ENCODE results near the gene SLC15A1.
"Not testable (repeated sequence)": the region's sequence is repeated elsewhere in the genome, so short reads cannot be mapped to it uniquely, and the experiment has no call there.

SLC15A1 gene

DNA sequence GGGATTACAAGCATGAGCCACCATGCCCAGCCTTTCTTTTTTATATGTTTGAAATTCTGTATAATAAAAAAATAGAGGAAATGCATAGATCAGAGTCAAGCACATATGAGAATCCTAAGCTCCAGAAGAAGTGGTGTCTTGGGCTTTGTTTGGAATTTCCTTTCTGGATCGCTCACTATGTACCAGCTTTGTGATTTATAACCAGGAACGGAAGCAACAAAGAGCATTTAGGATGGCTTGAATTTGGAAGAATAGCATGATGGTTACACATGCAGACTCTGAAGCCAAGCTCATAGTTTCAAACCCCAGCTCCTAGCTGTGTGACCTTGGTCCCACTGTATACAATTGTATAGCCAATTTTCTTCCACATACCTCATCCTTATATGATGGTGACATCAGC lies 28.0 kb upstream of the SLC15A1 start:
- DNase-seq: no peak

DNA sequence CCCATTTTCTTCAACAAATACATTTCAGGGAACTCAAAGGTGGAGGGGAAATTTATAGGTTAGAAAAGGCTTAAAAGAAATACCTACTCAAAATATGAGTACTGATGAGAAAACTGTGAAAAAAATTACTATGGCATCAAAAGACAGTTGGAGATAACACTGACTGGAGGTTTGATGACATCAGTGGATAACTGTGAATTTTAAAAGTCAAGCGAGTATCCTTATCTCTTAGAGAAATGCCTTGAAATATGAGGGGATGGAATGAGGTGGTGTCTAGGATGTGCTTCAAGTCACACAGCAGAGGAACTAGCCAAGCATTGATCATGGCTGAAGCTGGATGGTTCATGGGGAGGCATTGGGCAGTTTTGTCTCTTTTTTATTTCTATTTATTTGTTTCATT lies 27.2 kb upstream of the SLC15A1 start:
- no peak for DNase-seq

DNA sequence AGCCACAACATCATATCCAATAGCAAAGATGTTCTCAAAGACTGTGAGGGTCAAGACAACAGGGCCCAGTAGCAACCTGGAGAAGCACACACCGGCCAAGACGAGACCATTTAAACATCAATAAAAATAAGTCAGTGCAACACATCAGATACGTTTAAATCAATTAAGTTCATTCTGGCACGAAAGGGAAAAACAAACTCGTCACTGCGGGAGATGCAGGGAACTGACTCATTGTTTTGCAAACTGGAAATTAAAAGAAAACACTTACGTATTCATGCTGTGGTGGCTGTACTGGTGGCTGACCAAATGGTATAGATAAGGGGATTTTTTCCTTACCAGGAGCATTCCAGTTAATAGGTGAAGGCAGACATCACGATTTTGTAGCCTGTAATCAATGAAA lies 26.3 kb upstream of the SLC15A1 start:
- no peak for DNase-seq

DNA sequence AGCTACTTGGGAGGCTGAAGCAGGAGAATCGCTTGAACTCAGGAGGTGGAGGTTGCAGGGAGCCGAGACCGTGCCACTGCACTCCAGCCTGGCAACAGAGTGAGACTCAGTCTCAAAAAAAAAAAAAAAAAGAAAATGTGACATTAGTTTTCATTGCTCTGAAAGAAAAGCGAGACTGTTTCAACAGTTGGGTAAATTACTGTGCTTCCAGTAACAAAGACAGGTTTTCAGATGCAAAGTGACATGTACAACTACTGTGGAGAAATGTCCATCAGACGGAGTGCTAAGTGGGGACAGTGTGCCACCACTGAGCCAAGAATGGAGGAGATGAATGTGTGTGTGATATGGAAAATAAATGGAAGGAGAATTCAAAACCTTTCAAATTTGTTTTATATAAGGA lies 24.2 kb upstream of the SLC15A1 start:
- DNase-seq: no peak

DNA sequence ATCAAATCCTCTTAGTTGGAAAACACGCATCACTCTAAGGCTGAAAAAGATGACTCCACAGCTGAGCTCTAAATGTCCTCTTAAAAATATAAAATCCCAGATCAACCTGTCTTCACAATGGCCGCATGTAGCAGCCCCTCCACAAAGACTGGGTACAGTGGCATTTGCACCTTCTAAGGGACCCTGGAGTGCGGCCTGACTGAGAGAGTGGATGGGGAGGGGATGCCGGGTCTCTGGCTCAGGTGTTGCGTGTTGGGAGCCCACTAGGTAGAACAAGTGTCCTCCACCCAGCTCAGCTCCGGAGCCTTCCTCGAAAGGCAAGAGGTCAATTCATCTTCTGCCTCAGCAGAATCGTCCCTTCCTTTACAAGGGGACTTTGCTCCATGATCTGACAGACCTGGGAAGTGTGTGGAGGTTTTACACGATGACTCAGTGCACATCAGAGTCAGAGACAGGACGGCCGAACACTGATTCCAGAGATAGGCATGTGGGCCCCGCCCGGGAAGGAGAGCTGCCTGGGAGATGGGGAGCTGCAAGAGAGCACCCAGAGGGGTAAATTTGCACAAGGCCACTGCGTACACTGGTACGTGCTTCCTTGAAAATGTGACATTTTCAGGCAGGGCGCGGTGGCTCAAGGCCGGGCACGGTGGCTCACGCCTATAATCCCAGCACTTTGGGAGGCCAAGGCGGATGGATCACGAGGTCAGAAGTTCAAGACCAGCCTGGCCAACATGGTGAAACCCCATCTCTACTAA lies 23.5 kb upstream of the SLC15A1 start:
- DNase-seq: no peak

DNA sequence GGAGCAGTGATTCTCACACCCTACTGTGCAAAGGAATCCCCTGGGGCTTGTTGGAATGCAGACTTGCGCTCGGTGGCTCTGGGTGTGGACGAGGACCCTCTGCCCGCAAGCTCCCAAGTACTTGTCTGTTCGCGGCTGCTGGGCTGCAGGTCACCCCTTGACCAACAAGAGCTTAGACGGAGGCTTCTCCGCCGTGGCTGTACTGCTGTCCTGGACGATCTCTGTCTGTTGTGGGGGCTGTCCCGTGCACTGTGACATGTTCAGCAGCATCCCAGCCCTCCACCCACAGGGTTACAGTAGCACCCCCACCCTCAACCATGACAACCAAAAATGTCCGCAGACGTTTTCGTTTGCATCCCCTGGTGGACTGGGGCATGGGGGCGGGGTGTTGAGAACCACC lies 22.9 kb upstream of the SLC15A1 start:
- DNase-seq: no peak

DNA sequence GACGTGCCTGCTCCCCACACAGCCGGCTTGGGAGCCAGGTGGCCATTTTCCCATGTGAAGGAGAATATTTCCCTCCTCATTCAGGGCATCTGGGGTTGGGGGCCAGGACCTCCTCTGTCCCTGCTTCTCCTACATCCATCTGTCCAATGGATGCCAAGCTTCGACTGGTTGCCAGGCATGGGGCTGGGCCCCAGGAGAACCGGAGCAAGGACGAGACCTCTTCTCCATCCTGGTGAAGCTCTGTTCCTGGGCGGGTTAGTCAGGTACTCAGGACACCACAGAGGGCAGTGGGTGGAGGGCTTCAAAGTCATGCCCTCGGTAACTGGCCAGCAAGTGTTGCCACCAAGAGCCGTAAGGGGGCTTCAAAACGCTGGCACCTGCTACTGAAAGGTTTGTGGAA lies 22.3 kb upstream of the SLC15A1 start:
- DNase-seq: no peak

DNA sequence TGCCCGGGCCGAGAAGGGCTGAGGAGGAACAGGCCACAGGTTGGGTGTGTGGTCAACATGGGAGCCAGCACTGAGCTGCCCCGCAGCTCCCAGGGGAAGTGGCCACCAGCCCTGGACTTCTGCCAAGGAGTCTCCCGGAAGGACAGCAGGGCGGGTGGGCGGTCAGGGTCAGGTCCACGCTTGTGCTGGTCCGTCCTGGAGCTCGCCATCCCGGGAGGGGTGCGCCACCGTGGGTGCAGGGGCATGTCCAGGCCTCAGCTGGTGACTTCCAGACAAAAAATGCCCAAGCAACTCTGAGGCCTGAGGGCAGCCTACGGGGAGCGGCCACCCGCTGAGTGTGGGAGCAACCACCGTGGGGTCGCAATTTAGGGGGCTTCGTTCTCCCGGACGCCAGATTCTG lies 21.4 kb upstream of the SLC15A1 start:
- no peak for DNase-seq

DNA sequence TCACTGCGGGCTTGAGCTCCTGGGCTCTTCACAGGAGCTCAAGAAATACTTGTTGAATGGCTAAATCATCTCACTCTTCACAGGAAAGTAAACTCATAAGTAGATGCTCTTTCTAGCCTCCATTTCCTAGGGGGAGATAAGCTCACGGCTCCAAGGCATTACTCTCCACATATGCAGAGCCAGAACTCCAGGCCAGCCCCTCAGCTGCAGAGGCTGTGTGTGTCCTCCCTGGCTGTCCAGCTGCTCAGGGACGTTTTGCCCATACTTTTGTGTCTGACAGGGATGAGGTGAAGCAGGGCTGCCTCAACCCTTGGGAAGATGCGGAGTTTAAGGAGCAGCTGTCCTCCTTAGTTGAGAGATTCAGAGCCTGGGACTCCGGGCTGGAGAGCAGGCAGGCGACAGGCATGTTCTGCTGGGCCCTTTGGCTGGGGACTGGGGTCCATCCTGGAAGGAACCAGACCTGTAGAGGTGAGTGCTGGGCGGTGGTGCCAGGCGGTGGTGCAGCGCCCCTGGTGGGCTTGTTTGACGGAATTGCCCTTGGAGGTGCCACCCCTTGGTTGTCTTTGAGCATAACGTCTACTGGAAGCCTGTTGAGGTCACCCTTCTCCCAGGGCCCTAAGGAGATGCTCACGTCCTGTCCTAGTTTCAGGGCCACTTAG lies 20.5 kb upstream of the SLC15A1 start:
- no peak for DNase-seq

DNA sequence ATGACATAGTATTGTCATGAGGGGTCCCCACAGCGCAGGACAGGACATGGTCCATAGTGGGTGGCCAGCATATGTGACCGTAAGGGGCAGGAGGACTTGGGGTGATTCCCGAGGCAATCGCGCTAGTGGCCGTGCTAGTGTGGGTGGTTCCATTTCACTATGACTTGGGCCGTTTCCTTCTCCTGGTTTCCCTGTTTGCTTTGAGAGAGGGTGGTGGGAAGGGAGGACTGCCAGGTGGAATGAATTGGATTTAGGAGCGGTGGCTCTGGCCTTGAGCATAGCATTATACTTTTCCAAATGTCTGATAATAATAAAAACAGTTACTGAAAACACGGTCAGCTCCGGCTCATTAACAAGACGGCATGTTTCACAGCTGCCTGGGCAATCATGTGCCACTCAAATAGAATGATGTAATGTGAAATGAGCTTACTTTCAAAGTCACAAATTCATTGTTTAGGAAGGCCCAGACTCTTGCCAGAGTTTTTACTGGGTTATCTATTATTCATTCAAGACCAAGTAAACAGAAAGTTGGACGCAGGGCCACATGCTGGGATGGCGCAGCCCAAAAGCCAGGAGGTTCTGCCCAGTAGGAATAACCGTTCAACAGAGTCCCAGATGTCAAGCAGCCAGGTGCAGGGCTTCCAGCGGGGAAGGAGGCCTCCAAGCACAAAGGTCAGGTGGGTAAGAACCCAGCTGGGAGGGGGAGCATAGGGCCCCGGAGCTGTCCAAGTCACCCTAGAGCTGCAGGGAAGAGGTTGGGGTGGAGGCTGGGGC lies 19.6 kb upstream of the SLC15A1 start:
- no peak for DNase-seq

DNA sequence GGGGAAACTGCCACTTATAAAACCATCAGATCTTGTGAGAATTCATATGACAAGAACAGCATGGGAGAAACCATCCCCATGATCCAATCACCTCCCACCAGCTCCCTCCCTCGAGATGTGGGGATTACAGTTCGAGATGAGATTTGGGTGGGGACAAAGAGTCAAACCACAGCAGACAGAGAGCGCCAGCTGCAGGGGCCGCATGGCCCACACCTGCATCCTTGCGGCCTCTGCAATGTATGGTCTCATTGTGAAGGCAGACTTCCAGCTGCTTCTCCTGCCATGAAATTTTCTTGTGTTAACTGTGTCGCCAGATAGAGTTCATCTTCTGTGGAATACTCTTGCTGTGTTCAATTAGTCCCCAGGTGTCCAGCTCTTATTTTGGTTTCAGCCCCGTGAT lies 17.3 kb upstream of the SLC15A1 start:
- no peak for DNase-seq

DNA sequence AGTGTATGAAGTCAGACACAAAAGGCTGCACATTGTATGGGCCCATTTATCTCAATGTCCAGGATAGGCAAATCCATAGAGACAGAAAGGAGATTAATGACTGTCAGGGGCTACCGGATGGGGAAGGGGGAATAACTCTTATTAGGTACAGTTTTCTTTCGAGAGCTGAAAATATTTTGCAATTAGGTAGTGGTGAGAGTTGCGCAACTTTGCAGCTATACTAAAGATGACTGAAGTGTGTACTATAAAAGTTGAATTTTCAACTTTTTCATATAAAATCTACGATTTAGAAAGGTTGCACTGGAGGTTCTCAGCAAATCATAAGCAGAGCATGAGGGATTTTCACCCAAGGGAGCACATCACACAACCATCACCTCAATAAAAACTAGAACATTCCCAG lies 16.1 kb upstream of the SLC15A1 start:
- DNase-seq: no peak

DNA sequence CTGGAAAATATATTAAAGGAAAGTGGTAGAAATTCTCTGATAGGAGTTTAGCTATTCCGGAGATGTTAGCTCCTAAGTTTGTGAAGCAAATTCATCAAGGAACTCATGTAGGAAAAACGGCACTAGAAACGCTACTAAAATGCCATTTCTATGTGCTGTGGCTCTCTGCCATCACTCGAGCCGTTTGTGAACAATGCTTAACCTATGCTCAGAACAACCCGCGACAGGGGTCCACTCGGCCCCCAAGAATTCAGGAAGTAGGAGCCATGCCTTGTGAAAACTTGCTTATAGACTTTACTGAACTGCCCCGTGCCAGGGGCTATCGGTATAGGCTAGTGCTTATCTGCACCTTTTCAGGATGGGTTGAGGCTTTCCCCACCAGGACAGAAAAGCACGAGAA lies 14.2 kb upstream of the SLC15A1 start:
- no peak for DNase-seq

DNA sequence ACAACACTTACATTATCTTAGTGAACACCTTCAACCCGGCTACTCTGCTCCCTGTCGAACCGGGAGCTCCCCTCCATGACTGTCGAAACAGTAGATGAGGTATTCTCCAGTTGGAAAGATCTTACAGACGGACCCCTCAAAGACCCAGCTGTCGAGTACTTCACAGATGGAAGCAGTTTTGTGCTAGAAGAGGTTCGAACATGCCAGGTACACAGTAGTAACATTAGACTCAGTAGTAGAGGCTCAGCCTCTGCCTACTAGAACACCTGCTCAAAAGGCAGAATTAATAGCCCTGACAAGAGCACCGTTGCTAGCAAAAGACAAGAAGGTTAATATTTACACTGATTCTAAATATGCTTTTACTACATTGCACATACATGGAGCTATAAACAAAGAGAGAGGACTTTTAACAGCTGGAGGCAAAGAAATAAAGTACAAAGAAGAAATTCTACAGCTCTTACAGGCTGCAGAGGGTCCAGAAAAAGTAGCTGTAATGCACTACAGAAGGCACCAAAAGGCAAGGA lies 13.6 kb upstream of the SLC15A1 start:
- DNase-seq: no peak

DNA sequence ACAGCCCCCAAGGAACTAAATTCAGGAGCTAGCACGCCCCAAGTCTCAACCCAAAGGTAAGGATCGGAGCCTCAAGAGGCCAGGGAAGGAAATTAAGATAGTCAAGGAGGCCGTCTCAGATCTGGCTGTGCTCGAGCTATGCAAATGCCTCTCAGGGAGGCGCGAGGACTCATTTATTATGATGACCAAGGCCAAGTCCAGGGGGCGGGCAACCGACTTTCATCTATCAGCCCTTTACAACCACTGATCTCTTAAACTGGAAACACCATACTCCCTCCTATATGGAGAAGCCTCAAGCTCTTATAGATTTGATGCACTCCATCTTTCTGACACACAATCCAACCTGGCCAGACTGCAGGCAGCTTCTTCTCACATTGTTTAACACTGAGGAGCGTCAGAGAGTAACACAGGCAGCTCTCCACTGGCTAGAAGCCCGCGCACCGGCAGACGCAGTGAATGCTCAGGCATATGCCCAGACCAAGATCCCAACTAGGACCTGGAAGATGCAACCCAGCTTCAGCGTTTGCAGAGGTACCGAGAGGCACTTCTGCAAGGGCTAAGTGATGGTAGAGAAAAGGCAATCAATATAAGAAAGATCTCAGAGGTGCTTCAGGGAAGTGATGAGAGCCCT lies 9.6 kb upstream of the SLC15A1 start:
- DNase-seq: no peak

DNA sequence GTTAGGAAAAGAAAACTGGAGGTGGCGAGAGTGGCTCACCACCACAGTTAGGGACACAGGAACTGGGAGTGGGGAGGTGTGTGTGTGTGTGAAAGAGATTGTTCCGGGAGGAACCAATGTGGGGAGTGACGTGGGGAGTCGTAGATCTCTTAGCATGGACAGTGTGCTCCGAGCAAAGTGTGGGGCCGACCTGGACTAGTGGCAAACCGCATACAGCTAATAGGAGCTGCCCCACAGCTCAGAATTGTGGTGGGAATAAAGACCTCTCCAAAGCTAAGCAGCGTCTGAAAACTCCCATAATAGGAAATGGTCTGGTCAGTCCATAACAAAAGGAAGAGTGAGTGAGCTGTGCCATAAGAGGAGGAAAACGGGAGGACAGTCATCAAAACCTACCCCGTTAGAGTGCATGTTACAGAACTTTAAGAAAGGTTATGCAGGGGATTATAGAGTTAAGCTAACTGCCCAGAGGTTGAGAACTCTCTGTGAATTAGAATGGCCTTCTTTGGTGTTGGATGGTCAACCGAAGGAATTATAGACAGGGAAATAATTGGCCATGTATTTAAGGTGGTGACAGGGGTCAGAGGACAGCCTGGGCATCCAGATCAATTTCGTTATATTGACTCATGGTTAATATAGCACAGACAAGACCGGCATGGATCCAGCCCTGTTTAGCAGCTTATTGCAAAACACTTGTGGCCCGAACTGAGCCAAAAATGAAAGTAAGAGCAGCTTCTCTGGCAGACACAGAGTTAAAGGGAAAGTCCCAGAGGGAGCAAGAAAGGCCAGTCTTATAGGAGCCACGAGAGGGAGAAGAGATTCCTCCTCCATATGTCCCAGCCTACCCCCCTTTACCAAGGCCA lies 8.9 kb upstream of the SLC15A1 start:
- no peak for DNase-seq

DNA sequence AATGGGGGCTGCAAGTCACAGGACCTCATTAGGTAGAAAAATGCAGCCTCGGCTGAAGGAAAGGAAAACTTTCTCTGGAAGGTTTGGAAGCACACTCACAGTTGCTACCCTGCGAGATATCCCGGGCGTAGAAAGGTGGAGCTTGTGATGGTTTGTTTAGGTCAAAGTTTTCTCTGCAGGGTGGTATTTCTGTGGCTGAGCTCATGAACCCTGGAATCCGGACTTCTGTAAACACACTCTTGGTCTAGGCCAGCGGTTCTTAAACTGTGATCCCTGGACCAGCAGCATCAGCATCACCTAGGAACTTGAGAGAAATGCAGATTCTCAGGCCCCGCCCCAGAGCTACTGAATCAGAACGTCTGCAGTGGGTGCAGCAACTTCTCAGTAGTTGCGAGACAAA lies 3.3 kb upstream of the SLC15A1 start:
- DNase-seq: no peak

DNA sequence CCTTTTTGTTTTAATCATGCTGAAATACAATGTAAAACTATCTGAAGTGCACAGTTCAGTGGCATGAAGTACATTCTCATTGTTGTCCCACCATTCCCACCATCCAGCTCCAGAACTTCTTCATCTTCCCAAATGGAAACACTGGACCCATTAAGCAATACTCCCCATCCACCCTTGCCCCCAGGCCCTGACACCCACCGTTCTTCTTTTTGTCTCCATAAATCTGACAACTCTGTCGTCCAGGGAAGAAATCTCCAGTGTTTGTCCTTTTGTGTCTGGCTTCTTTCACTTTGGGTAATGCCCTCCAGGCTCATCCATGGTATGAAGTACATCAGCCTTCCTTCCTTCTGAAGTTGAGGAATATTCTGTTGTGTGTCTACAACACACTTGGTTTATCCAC lies 2.6 kb upstream of the SLC15A1 start:
- DNase-seq: no peak

DNA sequence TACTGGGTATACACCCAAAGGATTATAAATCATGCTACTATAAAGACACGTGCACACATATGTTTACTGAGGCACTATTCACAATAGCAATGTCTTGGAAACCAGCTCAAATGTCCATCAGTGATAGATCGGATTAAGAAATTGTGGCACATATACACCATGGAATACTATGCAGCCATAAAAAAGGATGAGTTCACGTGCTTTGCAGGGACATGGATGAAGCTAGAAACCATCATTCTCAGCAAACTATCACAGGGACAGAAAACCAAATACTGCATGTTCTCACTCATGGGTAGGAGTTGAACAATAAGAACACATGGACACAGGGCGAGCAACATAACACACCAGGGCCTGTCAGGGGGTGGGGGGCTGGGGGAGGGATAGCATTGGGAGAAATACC lies 2.0 kb upstream of the SLC15A1 start:
- not testable (repeated sequence) for DNase-seq

DNA sequence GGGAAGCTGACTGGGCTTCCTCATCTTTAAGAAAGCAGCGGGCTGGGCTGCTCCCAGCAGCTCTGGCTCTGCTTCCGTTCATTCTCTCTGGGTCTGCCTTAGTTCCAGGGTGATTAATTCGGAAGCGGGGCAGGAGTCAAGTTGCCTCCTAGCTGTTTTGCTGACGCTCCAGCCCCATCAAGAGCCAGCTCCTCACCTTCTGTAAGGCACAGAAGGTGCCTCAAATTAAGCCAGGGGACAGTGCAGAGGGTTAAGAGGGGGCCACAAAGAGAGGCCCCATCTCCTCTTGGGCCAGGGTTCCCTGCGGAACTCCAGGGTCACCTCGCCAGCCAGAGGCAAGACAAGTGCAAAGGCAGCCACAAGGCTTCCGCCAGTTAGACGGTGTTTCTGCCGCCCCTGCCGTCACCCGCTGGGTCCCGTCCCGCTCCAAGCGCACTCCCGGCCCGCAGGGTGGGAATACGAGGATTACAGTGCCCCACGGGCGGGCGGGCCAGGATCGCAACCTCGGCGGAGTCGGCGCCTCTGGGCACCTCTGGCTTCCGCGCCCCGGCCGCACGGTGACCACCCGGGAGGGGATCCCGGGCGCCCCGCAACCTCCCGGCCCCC lies 508 bp downstream of the SLC15A1 start:
- no peak for DNase-seq

DNA sequence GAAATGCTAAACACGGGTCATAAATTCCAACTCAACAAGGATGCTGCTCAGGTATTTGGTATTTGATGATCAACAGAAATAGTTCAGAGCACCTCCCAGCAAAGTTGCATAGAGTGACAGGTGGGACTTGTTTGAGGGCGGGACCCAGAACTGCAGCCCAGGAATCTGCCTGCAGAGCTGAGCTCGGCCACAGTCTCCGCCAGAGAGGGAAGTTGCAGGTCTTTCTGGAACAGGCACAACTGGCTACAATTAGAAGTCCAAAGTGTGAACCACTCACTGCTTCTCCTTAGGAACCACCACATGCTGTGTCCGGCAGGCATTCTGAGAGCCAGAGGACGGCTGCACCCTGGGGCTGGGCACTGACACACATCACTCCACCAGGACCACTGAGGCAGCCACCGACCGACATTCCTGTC lies 1.1 kb downstream of the SLC15A1 start:
- no peak for DNase-seq

DNA sequence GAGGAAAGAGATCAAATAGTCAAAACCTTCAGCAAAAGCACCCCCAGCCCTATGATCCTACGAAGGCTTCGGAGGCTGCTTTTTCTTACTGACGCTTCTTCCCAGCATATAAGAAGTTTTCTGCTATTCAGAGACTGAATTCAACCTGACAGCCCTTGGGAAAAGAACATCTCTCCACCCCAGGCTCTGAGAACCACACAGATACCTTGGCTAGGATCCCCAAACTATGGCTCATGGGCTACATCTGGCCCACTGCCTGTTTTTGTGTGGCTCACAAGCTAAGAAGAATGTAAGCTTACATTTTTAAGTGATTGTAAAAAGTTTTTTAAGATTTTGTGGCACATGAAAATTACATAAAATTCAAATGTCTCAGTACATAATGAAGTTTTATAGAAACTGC lies 3.0 kb downstream of the SLC15A1 start:
- DNase-seq: no peak

Measured in stimulated activated CD4-positive, alpha-beta T cell treated with anti-CD3 and anti-CD28 coated beads, Interleukin-4, amount 100 ng/mL, for 1 hour (primary cell).